Measurements from ENCODE around the gene DYNC1LI2. TPM values are rescaled to one million over a fixed set of nuclear protein-coding genes. Genes with fewer than 3 reads are reported as not detected.

The DYNC1LI2 gene
- total and polyA plus RNA-seq, 9 of the 15 experiments (the other 6 are each of a cell fraction or from before 2014, with no cell fraction given) = 5.1 to 48.9 (median 38.2) TPM

DNA sequence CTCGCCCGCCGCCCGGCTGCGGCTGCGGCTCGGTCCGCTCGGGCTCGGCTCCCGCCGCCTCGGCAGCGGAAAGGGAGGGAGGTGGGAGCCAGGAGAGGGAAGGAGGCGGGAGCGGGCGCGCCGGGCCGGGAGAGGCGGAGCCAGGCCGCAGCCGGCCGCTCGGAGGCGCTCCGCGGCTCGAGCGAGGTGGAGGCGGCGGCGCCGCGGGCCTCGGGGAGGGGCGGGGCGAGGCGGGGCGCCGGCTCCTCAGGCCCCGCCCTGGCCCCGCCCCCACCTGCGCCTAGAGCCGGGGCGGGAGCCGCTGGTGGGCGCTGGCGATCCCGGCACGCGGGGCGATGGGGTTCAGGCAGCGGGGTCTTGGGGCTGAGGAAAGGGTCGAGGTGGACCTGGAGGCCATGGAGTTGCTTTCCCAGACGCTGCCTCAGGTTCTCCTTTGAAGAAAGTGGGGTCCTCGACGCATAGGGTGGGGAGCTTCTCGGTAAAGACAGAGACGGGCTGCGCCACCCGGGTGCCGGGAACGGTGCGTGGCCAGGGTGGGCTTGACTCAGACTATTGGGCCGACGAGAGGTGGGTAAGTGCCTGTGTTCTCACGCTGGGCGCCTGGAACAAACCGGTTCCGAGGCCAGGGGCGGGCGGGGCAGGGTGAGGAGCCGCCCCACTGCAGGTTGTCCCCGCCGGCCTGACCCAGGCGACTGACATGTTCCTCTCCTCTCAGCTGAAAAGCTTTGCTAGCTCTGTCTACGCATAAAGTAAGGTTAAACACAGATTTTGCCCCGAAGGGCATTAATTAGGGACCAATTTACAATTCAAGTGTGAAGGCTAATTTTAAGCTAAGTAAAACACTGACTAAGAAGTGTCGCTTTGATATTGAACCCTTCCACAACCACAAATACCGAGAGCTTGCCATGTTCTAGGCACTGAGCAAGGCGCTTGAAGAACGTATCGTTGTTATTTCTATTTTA is 54.5 kb downstream of the DYNC1LI2 start, which contains the start of gene CMTM4 (continued):
- TF ChIP-seq NFXL1 (CRISPR knock-in tag; IDR thresholded peaks at IDR 0.05) (no peak), ZNF165 (CRISPR knock-in tag; IDR thresholded peaks at IDR 0.05; ENCODE audit: borderline replicate concordance) (no peak), POLR2A (conservative IDR thresholded peaks at IDR 0.05) (peak; percentile 73), BCOR (IDR thresholded peaks at IDR 0.05) (no peak), CBFA2T3 (IDR thresholded peaks at IDR 0.05) (no peak), HOMEZ (CRISPR knock-in tag; IDR thresholded peaks at IDR 0.05) (no peak), ADNP (tag; IDR thresholded peaks at IDR 0.05) (no peak), POLR3A (IDR thresholded peaks at IDR 0.05; ENCODE audit: borderline replicate concordance, extremely low read depth, insufficient read depth, insufficient read length) (no peak), ERF (CRISPR knock-in tag; IDR thresholded peaks at IDR 0.05) (no peak), KAT8 (IDR thresholded peaks at IDR 0.05; ENCODE audit: low read depth) (no peak), ZNF263 (CRISPR knock-in tag; IDR thresholded peaks at IDR 0.05; ENCODE audit: borderline replicate concordance) (no peak), CCNT2 (IDR thresholded peaks at IDR 0.05; ENCODE audit: borderline replicate concordance, extremely low read depth, insufficient read length, low read depth, low read length) (peak; percentile 72), RBFOX2 (IDR thresholded peaks at IDR 0.05; ENCODE audit: low read depth, low read length) (peak; percentile 55), ZNF175 (CRISPR knock-in tag; IDR thresholded peaks at IDR 0.05; ENCODE audit: low read depth) (no peak), MCM2 (IDR thresholded peaks at IDR 0.05; ENCODE audit: low read depth) (no peak), TCF7L2 (IDR thresholded peaks at IDR 0.05; ENCODE audit: low read depth, low read length) (no peak)
- TF ChIP-seq, protein P1, sequence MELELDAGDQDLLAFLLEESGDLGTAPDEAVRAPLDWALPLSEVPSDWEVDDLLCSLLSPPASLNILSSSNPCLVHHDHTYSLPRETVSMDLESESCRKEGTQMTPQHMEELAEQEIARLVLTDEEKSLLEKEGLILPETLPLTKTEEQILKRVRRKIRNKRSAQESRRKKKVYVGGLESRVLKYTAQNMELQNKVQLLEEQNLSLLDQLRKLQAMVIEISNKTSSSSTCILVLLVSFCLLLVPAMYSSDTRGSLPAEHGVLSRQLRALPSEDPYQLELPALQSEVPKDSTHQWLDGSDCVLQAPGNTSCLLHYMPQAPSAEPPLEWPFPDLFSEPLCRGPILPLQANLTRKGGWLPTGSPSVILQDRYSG (tag; conservative IDR thresholded peaks at IDR 0.05; ENCODE audit: low read depth) = no peak
- TF ChIP-seq, protein P2, sequence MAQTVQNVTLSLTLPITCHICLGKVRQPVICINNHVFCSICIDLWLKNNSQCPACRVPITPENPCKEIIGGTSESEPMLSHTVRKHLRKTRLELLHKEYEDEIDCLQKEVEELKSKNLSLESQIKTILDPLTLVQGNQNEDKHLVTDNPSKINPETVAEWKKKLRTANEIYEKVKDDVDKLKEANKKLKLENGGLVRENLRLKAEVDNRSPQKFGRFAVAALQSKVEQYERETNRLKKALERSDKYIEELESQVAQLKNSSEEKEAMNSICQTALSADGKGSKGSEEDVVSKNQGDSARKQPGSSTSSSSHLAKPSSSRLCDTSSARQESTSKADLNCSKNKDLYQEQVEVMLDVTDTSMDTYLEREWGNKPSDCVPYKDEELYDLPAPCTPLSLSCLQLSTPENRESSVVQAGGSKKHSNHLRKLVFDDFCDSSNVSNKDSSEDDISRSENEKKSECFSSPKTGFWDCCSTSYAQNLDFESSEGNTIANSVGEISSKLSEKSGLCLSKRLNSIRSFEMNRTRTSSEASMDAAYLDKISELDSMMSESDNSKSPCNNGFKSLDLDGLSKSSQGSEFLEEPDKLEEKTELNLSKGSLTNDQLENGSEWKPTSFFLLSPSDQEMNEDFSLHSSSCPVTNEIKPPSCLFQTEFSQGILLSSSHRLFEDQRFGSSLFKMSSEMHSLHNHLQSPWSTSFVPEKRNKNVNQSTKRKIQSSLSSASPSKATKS (CRISPR knock-in tag; IDR thresholded peaks at IDR 0.05) = no peak
- TF ChIP-seq, protein P3, sequence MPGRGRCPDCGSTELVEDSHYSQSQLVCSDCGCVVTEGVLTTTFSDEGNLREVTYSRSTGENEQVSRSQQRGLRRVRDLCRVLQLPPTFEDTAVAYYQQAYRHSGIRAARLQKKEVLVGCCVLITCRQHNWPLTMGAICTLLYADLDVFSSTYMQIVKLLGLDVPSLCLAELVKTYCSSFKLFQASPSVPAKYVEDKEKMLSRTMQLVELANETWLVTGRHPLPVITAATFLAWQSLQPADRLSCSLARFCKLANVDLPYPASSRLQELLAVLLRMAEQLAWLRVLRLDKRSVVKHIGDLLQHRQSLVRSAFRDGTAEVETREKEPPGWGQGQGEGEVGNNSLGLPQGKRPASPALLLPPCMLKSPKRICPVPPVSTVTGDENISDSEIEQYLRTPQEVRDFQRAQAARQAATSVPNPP (IDR thresholded peaks at IDR 0.05; ENCODE audit: borderline replicate concordance, insufficient read depth, insufficient read length) = no peak

Measured in K562 (cell line).